ENCODE measurements around the gene SNX3. TPM values are rescaled to one million over a fixed set of nuclear protein-coding genes. Genes with fewer than 3 reads are reported as not detected.
"Not testable (repeated sequence)": the region's sequence is repeated elsewhere in the genome, so short reads cannot be mapped to it uniquely, and the experiment has no call there.

SNX3 gene
- polyA plus RNA-seq, 4 donors: 238 to 277 (median 270) TPM

- no peak for DNase-seq (ENCODE audit: low read depth in 4 of 4, low spot score in 3 of 4)
Observed at GRCh38 chr6:108263371-108263770, 2.5 kb upstream of the SNX3 start.

- DNase-seq (ENCODE audit: low read depth in 4 of 4, low spot score in 3 of 4): peak; percentile 23 to 41 (median 31)
Observed at GRCh38 chr6:108260126-108260808, 573 bp downstream of the SNX3 start.

- no peak for DNase-seq (ENCODE audit: low read depth in 4 of 4, low spot score in 3 of 4)
Observed at GRCh38 chr6:108254433-108255410, 6.1 kb downstream of the SNX3 start.

- DNase-seq (ENCODE audit: low read depth in 4 of 4, low spot score in 3 of 4): no peak
Observed at GRCh38 chr6:108253241-108253640, 7.6 kb downstream of the SNX3 start.

DNA sequence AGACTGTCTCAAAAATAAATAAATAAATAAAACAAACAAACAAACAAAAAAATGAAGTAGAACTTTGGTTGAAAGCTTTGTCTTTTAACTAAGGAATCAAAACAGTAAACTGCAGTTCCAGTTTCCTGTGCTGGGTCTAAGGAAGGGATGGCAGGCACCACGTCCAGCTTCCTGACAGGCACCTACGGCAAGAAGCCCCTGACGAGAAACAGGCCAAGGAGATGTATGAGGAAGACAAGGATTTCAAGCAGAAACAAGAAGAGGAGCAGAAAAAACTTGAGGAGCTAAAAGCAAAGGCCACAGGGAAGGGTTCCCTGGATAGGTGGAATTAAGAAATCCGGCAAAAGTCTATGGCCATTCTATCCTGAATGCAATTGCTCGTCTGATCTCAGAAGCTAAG lies 8.8 kb downstream of the SNX3 start:
- DNase-seq (ENCODE audit: low read depth in 4 of 4, low spot score in 3 of 4): no peak

DNA sequence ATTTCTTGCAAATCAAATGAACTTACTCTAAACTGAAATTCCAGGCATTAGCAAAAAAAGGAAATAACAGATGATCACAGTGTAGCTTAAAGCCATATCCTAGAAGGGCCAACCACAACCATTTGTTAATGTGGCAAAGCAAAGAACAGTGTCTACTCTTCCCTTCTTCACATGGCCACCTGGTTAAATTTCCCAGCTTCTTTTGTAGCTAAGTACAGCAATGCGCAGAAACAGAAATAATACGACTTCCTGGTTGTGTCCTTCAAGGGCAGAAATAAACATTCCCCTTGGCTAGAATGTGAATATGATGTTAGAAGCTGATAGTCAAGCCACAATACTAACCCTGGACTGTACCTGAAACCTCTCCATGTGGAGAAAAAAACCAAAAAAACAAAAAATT lies 9.6 kb downstream of the SNX3 start:
- DNase-seq (ENCODE audit: low read depth in 4 of 4, low spot score in 3 of 4): no peak

DNA sequence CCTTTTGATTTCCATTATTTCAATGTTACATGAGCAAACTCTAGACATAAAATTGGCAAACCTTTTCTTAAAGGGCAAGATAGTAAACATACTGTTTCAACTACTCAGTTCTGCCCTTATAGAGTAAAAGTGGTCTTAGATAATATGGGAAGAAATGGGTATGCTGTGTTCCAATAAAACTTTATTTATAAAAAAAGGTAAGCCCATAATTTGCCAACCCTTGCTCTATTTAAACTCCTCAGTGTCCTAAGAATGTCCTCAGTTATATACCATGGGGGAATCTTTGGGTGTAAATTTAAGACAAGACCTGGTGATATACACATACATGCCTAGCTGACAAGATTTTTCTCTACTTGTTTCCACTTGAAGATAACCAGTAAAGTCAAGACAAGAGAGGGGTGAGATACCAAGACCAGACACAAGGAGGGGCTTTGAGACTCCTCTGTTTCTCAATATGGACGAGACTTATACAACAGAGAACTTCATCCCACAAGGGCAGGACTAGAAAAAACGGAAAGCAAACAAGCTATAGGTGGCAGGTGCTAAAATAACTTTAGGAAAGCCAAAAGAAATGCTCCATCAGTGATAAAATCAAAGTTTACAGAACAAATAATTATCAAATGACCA lies 10.5 kb downstream of the SNX3 start:
- no peak for DNase-seq (ENCODE audit: low read depth in 4 of 4, low spot score in 3 of 4)

GRCh38 chr6:108247965-108248536 lies 12.8 kb downstream of the SNX3 start:
- DNase-seq (ENCODE audit: low read depth in 4 of 4, low spot score in 3 of 4): no peak

DNA sequence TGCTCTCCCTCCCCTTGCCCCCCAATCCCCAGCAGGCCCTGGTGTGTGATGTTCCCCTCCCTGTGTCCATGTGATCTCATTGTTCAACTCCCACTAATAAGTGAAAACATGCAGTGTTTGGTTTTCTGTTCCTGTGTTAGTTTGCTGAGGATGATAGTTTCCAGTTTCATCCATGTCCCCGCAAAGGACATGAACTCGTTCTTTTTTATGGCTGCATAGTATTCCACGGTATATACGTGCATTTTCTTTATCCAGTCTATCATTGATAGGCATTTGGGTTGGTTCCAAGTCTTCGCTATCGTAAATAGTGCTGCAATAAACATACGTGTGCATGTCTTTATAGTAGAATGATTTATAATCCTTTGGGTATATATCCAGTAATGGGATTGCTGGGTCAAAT lies 15.7 kb downstream of the SNX3 start:
- DNase-seq (ENCODE audit: low read depth in 4 of 4, low spot score in 3 of 4): not testable (repeated sequence)

- no peak for DNase-seq (ENCODE audit: low read depth in 4 of 4, low spot score in 3 of 4)
Observed at GRCh38 chr6:108243836-108244235, 17.0 kb downstream of the SNX3 start.

- no peak for DNase-seq (ENCODE audit: low read depth in 4 of 4, low spot score in 3 of 4)
Observed at GRCh38 chr6:108242721-108243120, 18.1 kb downstream of the SNX3 start.

- no peak for DNase-seq (ENCODE audit: low read depth in 4 of 4, low spot score in 3 of 4)
Observed at GRCh38 chr6:108242259-108242658, 18.6 kb downstream of the SNX3 start.

- no peak for DNase-seq (ENCODE audit: low read depth in 4 of 4, low spot score in 3 of 4)
Observed at GRCh38 chr6:108238322-108238721, 22.5 kb downstream of the SNX3 start.

GRCh38 chr6:108236791-108237190 lies 24.0 kb downstream of the SNX3 start:
- DNase-seq (ENCODE audit: low read depth in 4 of 4, low spot score in 3 of 4): no peak

- DNase-seq (ENCODE audit: low read depth in 4 of 4, low spot score in 3 of 4): no peak
Observed at GRCh38 chr6:108235127-108235526, 25.7 kb downstream of the SNX3 start.

DNA sequence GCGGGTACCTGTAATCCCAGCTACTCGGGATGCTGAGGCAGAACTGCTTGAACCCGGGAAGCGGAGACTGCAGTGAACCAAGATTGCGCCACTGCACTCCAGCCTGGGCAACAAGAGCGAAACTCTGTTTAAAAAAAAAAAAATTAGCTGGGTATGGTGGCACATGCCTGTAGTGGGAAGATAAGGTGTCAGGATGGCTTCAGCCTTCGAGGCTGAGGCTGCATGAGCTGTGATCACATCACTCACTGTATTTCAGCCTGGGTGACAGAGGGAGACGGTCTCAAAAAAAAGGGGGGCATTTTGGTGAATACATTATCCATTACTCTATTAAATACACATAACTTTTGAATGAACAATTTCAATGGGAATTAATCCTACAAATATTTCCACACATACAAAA lies 32.4 kb downstream of the SNX3 start:
- no peak for DNase-seq (ENCODE audit: low read depth in 4 of 4, low spot score in 3 of 4)

- DNase-seq (ENCODE audit: low read depth in 4 of 4, low spot score in 3 of 4): no peak
Observed at GRCh38 chr6:108227290-108227689, 33.5 kb downstream of the SNX3 start.

- no peak for DNase-seq (ENCODE audit: low read depth in 4 of 4, low spot score in 3 of 4)
Observed at GRCh38 chr6:108222504-108222903, 38.3 kb downstream of the SNX3 start.

GRCh38 chr6:108222064-108222463 lies 38.8 kb downstream of the SNX3 start:
- no peak for DNase-seq (ENCODE audit: low read depth in 4 of 4, low spot score in 3 of 4)

DNA sequence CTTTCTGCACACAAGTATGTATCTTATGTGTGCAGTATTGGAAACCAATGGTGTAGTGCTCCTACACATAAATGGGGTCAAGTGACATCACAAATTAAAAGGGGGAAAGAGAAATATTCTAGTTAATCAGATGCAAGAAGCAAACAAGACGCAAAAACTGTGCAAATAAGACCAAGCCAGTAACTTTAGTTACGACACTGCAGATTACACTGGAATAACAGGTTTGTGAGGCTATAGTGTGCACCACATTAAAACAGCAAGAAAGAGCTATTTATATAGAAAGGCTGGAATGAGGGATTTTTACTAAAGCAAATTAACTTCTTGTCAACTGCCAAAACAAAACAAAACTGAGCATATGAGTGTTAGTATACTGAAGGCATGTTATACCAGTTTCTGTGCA lies 49.2 kb downstream of the SNX3 start:
- DNase-seq (ENCODE audit: low read depth in 4 of 4, low spot score in 3 of 4): no peak

GRCh38 chr6:108210556-108210955 lies 50.3 kb downstream of the SNX3 start:
- DNase-seq (ENCODE audit: low read depth in 4 of 4, low spot score in 3 of 4): no peak
